Natural killer cell (primary cell): ENCODE measurements around the gene EXO1. TPM values are rescaled to one million over a fixed set of nuclear protein-coding genes. Genes with fewer than 3 reads are reported as not detected.

Source experiments
- ATAC-seq, 3 donors: fragments of 150-1000 bp in 2 of 3; fragments of 200-7000 bp in 1 of 3; cut with Tn5 transposase; 1 replicate in 1 of 3; 2 replicates in 2 of 3; pipeline ENCODE4 v1.10.0; 2021; ENCODE audit warnings: mild to moderate bottlenecking in 2 of 3, moderate library complexity in 2 of 3
- DNase-seq, 2 donors: peaks; one replicate each; pipeline versions ENCODE4 v3.0.0 to v3.0.0-alpha.2; 2013 to 2021; ENCODE audit warnings: mixed read lengths in 1 of 2
- H3K27ac ChIP-seq: one replicate; pipeline ENCODE4 v1.5.1; 2013; ENCODE audit warnings: mild to moderate bottlenecking, low read length
- H3K27me3 ChIP-seq: one replicate; pipeline ENCODE4 v1.6.1; 2013; ENCODE audit warnings: low read length; ENCODE audit not compliant: control insufficient read depth, insufficient read depth
- H3K36me3 ChIP-seq: one replicate; pipeline ENCODE4 v1.6.1; 2013; ENCODE audit warnings: low read length; ENCODE audit not compliant: control insufficient read depth, insufficient read depth
- H3K4me1 ChIP-seq: one replicate; pipeline ENCODE4 v1.6.1; 2013; ENCODE audit warnings: low read length; ENCODE audit not compliant: control insufficient read depth, insufficient read depth
- H3K4me3 ChIP-seq: one replicate; pipeline ENCODE4 v1.5.1; 2013; ENCODE audit warnings: low read length
- H3K9me3 ChIP-seq: one replicate; pipeline ENCODE4 v1.6.1; 2013; ENCODE audit warnings: low read length; ENCODE audit not compliant: control insufficient read depth, insufficient read depth
- H3K27ac Mint-ChIP-seq, 2 donors: one replicate each; pipeline ENCODE4 v1.8.0; 2022; ENCODE audit warnings: mild to moderate bottlenecking in 2 of 2, mixed read lengths in 2 of 2, moderate library complexity in 1 of 2
- H3K27me3 Mint-ChIP-seq, 2 donors: one replicate each; pipeline ENCODE4 v1.8.0; 2022; ENCODE audit warnings: low read depth in 2 of 2, mixed read lengths in 2 of 2
- H3K36me3 Mint-ChIP-seq: one replicate; pipeline ENCODE4 v1.8.0; 2022; ENCODE audit warnings: mixed read lengths
- H3K4me1 Mint-ChIP-seq, 2 donors: one replicate each; pipeline ENCODE4 v1.8.0; 2022; ENCODE audit warnings: mixed read lengths in 2 of 2
- H3K4me3 Mint-ChIP-seq: one replicate; pipeline ENCODE4 v1.8.0; 2022; ENCODE audit warnings: mild to moderate bottlenecking, moderate library complexity, mixed read lengths
- H3K9me3 Mint-ChIP-seq, 2 donors: one replicate each; pipeline ENCODE4 v1.8.0; 2022; ENCODE audit warnings: mixed read lengths in 2 of 2
- CTCF ChIP-seq: fragments of 200-600 bp; IDR thresholded peaks from one replicate; pipeline ENCODE4 v1.8.0; 2022; ENCODE audit warnings: antibody characterized with exemption
- WGBS: methylation state at CpG from one replicate; pipeline ENCODE4 v1.1.7; 2013; ENCODE audit warnings: missing lambda C conversion rate; ENCODE audit not compliant: insufficient coverage; 5-methylcytosine and 5-hydroxymethylcytosine counted together
- intact Hi-C: fragments of 100-400 bp; cut with micrococcal nuclease; formaldehyde crosslinking; loops from one replicate; pipeline ENCODE4 v1.14.2; 2022
- total RNA-seq, 4 donors: library from RNA; stranded (reverse); fragments of 120-200 nt in 1 of 4; gene quantifications; one replicate each; pipeline versions ENCODE4 v1.2.3 to v1.2.4, GENCODE V29; 2013 to 2022

Gene EXO1
- total RNA-seq, 3 donors from 2014 or later (not counting 1 experiment from before 2014, with no cell fraction given), result 1.6 to 2.7 (median 1.7) TPM

GRCh38 chr1:241888232-241888631, 40.2 kb downstream of the EXO1 start:
- intact Hi-C loops, result no loop called here
- no peak overlapping the region for H3K4me3 Mint-ChIP-seq
- H3K4me3 ChIP-seq, result no peak overlapping the region
- H3K9me3 Mint-ChIP-seq, result no peaks in the 10 kb centered on the region
- no peaks in the 10 kb centered on the region for H3K9me3 ChIP-seq
- no peaks in the 10 kb centered on the region for H3K27me3 Mint-ChIP-seq
- no peak overlapping the region for H3K27ac ChIP-seq
- no peaks in the 10 kb centered on the region for H3K36me3 Mint-ChIP-seq
- TF ChIP-seq CTCF, result no peak
- H3K27me3 ChIP-seq, result no peaks in the 10 kb centered on the region
- 92% methylated on average over 4 of the region's 4 CpGs for WGBS
- H3K27ac Mint-ChIP-seq, result no peak overlapping the region
- DNase-seq, result no peak
- H3K36me3 ChIP-seq, result no peaks in the 10 kb centered on the region
- no peaks in the 10 kb centered on the region for H3K4me1 Mint-ChIP-seq
- ATAC-seq, result no peak
- no peaks in the 10 kb centered on the region for H3K4me1 ChIP-seq

- H3K27me3 Mint-ChIP-seq, result no peaks in the 10 kb centered on the region
- no peaks in the 10 kb centered on the region for H3K4me1 ChIP-seq
- H3K36me3 ChIP-seq, result no peaks in the 10 kb centered on the region
- no peaks in the 10 kb centered on the region for H3K36me3 Mint-ChIP-seq
- H3K27me3 ChIP-seq, result no peaks in the 10 kb centered on the region
- no peaks in the 10 kb centered on the region for H3K9me3 ChIP-seq
- H3K27ac ChIP-seq, result no peak overlapping the region
- no peak overlapping the region for H3K4me3 Mint-ChIP-seq
- no peak for TF ChIP-seq CTCF
- no peak for DNase-seq
- no peaks in the 10 kb centered on the region for H3K4me1 Mint-ChIP-seq
- H3K9me3 Mint-ChIP-seq, result no peaks in the 10 kb centered on the region
- intact Hi-C loops, result no loop called here
- no peak for ATAC-seq
- H3K27ac Mint-ChIP-seq, result no peak overlapping the region
- WGBS, result 94% methylated on average over 3 of the region's 3 CpGs
- no peak overlapping the region for H3K4me3 ChIP-seq
These were observed 43.3 kb downstream of the EXO1 start for GRCh38 chr1:241891296-241891695.

- no peak overlapping the region for H3K4me3 ChIP-seq
- no peak overlapping the region for H3K27ac ChIP-seq
- Mint-ChIP-seq H3K27ac (no peak overlapping the region), H3K4me1 (no peaks in the 10 kb centered on the region), H3K9me3 (no peaks in the 10 kb centered on the region), H3K36me3 (no peaks in the 10 kb centered on the region), H3K27me3 (no peaks in the 10 kb centered on the region), H3K4me3 (no peak overlapping the region)
- DNase-seq (no peak), ATAC-seq (no peak)
- no peaks in the 10 kb centered on the region for H3K9me3 ChIP-seq
- H3K4me1 ChIP-seq, result no peaks in the 10 kb centered on the region
- H3K27me3 ChIP-seq, result no peaks in the 10 kb centered on the region
- intact Hi-C loops, result no loop called here
- TF ChIP-seq CTCF, result no peak
- H3K36me3 ChIP-seq, result no peaks in the 10 kb centered on the region
- 80% methylated on average over 3 of the region's 3 CpGs for WGBS
These were observed 46.0 kb downstream of the EXO1 start for GRCh38 chr1:241894016-241894415.

- intact Hi-C loops, result no loop called here
These were observed 47.0 kb downstream of the EXO1 start for GRCh38 chr1:241895013-241895412.

More at GRCh38 chr1:241895013-241895412, 47.0 kb downstream of the EXO1 start:
- Mint-ChIP-seq H3K36me3 (no peaks in the 10 kb centered on the region), H3K9me3 (no peaks in the 10 kb centered on the region), H3K27ac (no peak overlapping the region), H3K4me1 (no peaks in the 10 kb centered on the region), H3K27me3 (no peaks in the 10 kb centered on the region), H3K4me3 (no peak overlapping the region)
- no peak overlapping the region for H3K4me3 ChIP-seq
- H3K4me1 ChIP-seq, result no peaks in the 10 kb centered on the region
- 100% methylated on average over 1 of the region's 2 CpGs for WGBS
- DNase-seq (no peak), ATAC-seq (no peak)
- no peaks in the 10 kb centered on the region for H3K27me3 ChIP-seq
- no peaks in the 10 kb centered on the region for H3K9me3 ChIP-seq
- no peaks in the 10 kb centered on the region for H3K36me3 ChIP-seq
- H3K27ac ChIP-seq, result no peak overlapping the region
- TF ChIP-seq CTCF, result no peak
